Activated CD4-positive, alpha-beta T cell treated with anti-CD3 and anti-CD28 coated beads, Interleukin-2, Interleukin-4, amounts not matched to agents 100 ng/mL and 50 ng/mL, durations not matched to agents 16 hours and 8 hours (primary cell): ENCODE data around the gene TGFB2.

Experiments
- DNase-seq: peaks from one replicate; pipeline ENCODE4 v3.0.0-alpha.2; 2020; ENCODE audit warnings: low spot score

Gene TGFB2

DNA sequence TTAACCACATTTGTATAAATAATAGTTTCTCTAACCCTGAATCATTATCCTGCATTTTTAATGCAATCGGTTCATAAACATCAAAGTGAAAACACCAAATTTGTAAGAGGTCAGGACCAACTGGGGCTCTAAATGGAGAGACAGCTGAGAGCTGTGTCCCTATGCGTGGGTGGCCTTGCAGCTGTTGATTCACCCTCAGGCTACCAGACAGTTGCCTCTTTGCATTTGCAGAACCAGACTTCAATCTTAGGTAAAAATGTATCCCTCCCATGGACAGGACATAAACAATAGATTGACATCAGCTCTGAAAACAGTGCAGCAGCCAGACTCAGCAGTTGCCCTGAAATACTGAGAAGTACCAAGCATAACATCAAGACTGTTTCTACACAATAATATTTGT, 8.8 kb upstream of the TGFB2 start:
- DNase-seq = no peak

GRCh38 chr1:218339267-218339831, 5.8 kb upstream of the TGFB2 start:
- no peak for DNase-seq

DNA sequence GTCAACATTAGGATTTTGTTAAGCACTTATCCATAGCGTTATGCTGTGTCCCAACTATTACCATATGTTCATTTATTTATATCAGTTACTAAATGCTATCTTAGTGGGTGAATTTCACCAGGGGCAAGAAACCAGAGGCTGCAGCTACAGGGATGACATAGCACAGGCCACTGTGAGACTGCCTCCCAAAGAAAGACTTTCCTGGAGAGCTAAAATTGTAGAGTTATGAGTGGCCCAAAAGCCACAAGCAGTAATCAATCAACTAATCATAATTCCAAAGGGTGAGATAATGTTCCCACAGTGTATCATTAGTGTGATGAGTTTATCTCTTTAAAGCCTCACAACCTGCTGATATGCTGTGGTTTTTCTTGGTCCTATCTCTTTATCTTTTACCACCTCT, 3.8 kb upstream of the TGFB2 start:
- DNase-seq = no peak

DNA sequence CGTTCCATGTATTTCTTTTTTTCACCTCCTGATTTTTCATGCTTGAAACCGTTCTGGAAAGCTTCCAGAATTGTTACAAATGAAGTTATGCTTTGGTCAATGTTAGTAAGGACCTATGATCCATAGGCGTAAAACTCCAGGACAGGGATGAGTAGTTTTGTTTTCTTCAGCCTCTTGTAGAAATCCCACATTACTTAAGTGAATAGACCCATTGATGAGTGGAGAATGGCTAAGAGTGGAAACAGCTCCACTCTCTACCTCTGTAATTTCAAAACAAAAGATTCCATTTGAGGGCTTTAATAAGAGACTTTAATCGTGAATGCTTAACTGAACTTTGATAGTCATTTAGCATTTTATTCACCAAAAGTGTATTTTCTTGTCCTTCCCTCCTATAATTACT, 3.0 kb upstream of the TGFB2 start:
- no peak for DNase-seq

DNA sequence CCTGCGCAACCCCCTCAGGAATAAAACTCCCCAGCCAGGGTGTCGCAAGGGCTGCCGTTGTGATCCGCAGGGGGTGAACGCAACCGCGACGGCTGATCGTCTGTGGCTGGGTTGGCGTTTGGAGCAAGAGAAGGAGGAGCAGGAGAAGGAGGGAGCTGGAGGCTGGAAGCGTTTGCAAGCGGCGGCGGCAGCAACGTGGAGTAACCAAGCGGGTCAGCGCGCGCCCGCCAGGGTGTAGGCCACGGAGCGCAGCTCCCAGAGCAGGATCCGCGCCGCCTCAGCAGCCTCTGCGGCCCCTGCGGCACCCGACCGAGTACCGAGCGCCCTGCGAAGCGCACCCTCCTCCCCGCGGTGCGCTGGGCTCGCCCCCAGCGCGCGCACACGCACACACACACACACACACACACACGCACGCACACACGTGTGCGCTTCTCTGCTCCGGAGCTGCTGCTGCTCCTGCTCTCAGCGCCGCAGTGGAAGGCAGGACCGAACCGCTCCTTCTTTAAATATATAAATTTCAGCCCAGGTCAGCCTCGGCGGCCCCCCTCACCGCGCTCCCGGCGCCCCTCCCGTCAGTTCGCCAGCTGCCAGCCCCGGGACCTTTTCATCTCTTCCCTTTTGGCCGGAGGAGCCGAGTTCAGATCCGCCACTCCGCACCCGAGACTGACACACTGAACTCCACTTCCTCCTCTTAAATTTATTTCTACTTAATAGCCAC, 696 bp downstream of the TGFB2 start:
- no peak for DNase-seq

DNA sequence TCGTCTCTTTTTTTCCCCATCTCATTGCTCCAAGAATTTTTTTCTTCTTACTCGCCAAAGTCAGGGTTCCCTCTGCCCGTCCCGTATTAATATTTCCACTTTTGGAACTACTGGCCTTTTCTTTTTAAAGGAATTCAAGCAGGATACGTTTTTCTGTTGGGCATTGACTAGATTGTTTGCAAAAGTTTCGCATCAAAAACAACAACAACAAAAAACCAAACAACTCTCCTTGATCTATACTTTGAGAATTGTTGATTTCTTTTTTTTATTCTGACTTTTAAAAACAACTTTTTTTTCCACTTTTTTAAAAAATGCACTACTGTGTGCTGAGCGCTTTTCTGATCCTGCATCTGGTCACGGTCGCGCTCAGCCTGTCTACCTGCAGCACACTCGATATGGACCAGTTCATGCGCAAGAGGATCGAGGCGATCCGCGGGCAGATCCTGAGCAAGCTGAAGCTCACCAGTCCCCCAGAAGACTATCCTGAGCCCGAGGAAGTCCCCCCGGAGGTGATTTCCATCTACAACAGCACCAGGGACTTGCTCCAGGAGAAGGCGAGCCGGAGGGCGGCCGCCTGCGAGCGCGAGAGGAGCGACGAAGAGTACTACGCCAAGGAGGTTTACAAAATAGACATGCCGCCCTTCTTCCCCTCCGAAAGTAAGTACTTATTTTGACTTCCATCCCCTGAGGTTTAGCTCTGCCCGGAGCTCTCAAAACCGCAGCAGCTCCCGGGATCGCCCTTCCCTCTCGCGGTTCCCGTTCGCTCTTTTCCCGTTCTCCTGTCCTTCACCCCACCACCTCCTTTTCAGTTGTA, 1.5 kb downstream of the TGFB2 start:
- DNase-seq = no peak

- no peak for DNase-seq
These were observed 2.2 kb downstream of the TGFB2 start for GRCh38 chr1:218347336-218347722.

DNA sequence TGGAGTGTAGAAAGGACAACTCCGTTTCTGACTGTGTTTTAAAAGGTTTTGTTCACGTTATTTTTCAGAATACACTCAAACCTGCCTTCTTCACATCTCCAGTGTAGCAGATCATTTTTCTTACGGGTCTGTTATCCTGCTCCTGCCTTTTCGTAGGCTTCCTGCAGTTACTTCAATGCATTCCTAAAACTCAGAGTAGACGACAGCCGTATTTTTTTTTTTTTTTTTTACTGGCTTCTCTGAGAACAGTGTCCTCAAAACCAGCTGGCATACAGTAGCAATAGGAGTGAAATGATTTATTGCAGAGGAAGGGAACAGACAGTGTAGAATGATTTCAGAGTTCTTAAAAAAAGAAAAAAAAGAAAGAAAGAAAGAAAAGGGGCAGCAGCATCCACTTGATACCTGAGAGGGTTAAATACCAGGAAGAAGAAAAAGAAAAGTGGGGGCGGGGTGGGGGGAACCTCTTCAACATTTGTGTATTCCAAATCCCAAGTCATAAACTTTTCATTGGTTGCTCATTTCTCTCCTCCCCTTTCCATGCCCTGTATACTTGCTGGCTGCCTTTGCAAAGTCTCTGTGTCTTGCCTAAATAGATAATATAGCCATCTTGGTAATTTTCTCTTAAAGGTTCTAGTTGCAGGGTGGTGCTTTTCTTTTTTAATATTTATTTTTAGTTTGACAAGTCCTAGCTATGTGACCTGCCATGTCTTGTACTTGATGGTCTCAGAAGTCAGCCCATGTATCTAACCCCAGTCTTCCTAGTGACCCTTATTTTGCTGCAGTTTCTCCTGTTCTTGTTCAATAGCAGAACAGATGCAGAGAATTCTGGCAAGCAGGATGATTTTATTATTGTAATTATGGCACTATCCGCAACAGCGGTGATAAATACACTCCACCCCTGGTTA, 2.8 kb downstream of the TGFB2 start:
- no peak for DNase-seq

DNA sequence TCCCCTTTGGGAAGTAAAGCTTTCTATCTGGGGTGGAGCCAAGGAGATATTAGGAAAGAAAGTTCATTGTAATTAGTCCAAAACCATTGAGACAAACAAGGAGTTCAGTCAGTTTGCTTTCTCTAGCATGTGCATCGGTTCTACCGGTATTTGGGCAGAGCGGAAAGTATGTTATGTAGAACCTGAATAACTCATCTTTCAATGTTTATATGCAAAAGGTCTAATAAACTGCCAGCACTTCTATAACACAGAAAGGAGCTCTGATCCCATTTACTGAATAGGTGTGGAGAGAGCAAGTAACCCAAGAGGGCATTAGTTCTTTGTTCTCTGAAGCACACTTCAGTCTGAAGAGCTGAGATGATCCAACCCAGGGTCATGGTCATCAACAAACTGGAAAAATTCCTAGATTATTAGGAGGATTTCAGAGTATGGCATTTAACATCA, 3.5 kb downstream of the TGFB2 start:
- DNase-seq = no peak

GRCh38 chr1:218349348-218350034, 4.4 kb downstream of the TGFB2 start:
- DNase-seq = no peak

DNA sequence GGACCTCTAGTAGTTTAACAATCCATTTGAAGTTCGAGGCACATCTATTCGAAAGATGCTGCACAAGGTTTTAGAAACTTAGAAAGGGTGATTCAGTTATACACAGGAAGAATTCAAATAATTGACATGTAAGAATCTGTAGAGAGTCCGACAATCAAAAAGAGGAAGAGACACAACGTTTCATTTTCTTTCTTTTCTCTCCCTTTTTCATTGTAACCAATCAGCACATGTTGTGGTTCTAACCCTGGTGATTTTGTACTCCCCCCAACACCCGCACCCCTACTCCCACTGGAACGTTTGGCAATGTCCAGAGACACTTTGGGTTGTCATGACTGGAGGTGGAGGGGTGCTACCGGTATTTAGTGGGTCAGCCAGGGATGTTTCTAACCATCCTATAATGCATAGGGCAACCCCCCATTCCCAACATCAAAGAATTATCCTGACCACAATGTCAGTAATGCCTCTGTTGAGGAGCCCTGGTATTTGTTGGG, 4.9 kb downstream of the TGFB2 start:
- DNase-seq = no peak

DNA sequence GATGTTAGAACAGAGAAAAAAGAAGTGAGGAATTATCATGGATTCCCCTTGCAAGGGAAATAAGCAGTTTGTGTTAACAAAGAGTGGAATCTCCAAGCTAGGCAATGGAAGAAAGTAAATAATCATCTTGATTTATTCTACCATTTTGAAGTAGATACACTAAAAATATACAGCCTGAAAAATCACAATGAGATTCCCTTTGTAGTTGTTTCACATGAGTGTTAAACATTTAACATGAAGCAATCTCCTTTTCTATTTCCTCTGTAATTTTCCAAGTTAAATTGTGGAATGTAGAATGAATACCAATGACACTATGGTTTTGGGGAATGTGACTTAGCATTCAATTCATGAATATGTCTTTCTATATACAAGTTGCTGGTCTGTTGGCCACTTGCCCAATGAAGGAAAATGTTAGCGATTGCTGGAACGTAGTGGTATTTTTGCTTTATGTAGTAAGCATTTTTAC, 5.7 kb downstream of the TGFB2 start:
- no peak for DNase-seq

DNA sequence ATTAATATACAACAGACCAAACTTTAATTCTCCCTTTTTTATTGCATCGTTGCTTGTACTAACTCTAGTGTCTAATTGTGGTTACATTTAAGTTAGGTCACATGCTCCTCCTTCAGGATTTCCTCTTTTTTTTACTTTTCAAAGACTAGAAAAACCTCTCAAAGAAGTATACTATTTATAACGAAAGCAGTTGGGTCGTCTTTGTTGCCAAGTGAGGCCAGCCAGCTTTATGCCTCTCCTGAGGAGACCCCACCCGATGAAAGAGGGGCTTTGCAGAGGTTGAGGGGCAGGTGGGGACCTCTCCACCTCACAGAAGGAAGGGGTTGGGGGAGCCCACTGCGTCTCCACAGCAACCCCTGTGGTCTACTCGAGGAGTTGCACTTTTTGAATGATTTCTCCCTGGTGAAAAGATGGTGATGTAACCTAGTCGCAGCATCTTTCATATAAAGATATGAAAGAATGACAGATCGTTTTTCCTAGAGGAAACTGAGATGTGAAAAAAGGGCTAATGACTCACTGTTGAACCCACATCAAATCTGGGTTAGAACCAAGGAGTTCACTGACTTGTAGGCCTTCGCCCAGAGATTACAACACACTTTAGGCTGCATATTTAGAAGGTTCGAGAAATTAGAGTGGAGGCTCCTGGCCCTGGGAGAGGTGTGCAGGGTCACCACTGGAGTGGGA, 6.4 kb downstream of the TGFB2 start:
- no peak for DNase-seq

GRCh38 chr1:218352075-218352438, 6.9 kb downstream of the TGFB2 start:
- DNase-seq = no peak

GRCh38 chr1:218353656-218354055, 8.5 kb downstream of the TGFB2 start:
- DNase-seq = no peak

DNA sequence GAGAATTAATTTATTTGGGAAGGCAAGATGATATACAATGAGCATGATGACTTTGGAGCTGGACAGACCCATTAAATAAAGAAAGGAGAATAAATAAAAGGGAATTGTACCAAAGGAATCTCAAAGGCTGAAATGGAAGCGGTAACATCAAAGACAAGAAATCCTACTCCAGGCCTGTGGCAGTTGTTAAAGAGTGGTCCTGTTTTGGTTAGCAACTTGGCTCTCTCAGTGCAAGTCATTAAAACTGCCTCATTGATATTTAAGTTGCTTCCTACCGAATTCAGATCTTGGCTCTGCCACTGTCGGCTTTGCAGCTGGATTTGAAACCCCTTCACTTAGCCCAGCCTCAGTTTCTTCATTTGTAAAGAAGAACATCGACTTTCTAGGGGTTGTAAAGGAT, 10.1 kb downstream of the TGFB2 start:
- no peak for DNase-seq

DNA sequence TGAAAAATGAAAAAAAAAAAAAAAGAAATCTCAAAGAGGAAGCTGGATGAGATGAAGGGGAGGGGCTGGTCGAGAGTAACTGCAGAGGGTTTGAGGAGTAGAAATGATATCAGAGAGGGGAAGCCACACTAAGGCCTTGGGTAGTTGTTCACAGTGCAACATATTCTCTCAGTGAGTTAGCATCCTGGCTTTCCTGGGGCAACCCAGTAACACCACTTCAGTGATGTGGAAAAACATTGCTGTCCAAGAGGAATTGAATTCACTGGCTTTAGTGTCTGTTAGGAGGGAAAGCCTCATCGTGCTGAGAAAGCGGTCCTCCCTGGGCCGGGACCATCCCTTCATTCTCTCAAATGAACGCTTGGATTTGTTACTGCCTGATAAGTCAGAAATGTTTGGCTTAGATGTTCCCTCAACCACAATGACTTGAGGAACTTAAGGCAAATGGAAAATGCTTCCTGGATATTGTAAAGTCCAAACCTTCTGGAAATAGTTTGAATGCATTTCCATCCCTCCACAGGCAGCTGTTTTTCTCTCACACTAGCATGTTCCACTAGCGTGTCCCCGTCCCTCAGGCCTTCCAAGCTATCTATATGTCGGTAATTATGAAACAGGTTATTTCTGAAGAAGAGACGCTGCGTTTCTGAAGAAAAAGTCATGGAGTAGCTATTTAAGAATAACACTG, 12.2 kb downstream of the TGFB2 start:
- no peak for DNase-seq

DNA sequence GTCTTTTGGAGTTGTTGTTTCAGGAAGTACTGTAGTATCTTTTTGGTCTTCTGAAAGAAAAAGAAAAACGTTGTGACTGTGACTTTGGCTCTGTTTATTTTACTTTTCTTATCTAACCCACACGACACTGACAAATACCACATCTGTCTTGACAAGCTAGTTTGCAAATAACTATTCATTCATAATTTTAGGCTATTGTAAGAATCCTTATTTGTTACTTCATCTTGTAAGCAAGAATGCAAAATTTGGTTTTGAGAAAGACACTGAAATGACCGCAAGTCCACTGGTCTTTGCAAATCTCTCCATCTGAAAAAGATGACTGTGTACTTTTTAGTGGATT, 12.7 kb downstream of the TGFB2 start:
- DNase-seq = no peak

GRCh38 chr1:218361298-218362065, 16.3 kb downstream of the TGFB2 start:
- no peak for DNase-seq
